HG03039 (cell line): ENCODE results near the gene AEN.

Experiments used
- ATAC-seq: cut with Tn5 transposase; IDR thresholded peaks from one replicate; pipeline ENCODE4 v1.9.1; 2021; ENCODE audit warnings: mild to moderate bottlenecking, moderate library complexity; ENCODE audit not compliant: unreplicated experiment

Gene AEN

GRCh38 chr15:88661041-88661700 is 40.0 kb downstream of the AEN start:
- ATAC-seq, result no peak

GRCh38 chr15:88661761-88662556 is 40.8 kb downstream of the AEN start:
- ATAC-seq, result no peak

- no peak for ATAC-seq
Observed at GRCh38 chr15:88663141-88663621, 42.0 kb downstream of the AEN start.

- no peak for ATAC-seq
Observed at GRCh38 chr15:88664151-88664778, 43.1 kb downstream of the AEN start.

GRCh38 chr15:88674661-88675060 is 53.5 kb downstream of the AEN start:
- ATAC-seq, result no peak

GRCh38 chr15:88678755-88679154 is 57.6 kb downstream of the AEN start:
- no peak for ATAC-seq

- no peak for ATAC-seq
Observed at GRCh38 chr15:88680241-88681001, 59.3 kb downstream of the AEN start.

- ATAC-seq, result no peak
Observed at GRCh38 chr15:88681610-88682221, 60.6 kb downstream of the AEN start.
